ENCODE results near the gene SRP54. TPM values are rescaled to one million over a fixed set of nuclear protein-coding genes. Genes with fewer than 3 reads are reported as not detected.
"Not testable (repeated sequence)": the region's sequence is repeated elsewhere in the genome, so short reads cannot be mapped to it uniquely, and the experiment has no call there.

The SRP54 gene
- total RNA-seq, 4 donors from 2014 or later: 31.2 to 52.7 (median 39.3) TPM

DNA sequence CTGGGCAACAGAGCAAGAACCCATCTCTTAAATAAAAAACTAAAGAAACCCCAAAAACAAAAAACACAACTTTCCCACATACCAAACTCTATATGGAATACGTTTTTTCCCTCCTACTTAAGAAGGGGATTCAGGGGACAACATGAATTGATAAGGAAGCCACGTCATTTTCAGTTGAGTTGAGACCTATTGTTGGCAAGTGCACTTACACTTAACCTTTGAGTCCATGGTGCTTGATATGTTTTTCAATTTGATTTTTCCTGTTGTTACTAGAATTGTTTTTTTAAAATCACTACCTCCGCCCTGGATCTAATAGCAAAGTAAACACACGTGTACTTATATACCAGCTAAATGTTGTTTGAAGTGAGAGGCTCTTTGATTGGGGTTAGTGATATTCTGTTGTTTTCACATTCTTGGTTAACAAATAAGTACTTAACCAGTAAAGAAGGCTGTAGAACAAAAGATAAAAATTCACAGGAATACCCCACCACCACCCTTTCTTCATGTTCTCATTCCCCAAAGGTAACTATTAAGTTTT is 65.3 kb downstream of the SRP54 start:
- Histone ChIP-seq H3K4me1 (peaks cover 32 to 54% (median 35%) of the 10 kb centered on the region in 4 donors), H3K36me3 (peaks cover 0 to 31% (median 12%) of the 10 kb centered on the region in 4 donors), H3K9me3 (no peaks in the 10 kb centered on the region), H3K4me3 (no peak overlapping the region), H3K27ac (replicated peaks in 1 of 4) (no peak overlapping the region), H3K27me3 (no peaks in the 10 kb centered on the region)
- 75% methylated on average over 4 of the region's 4 CpGs for WGBS
- TF ChIP-seq, protein P1, sequence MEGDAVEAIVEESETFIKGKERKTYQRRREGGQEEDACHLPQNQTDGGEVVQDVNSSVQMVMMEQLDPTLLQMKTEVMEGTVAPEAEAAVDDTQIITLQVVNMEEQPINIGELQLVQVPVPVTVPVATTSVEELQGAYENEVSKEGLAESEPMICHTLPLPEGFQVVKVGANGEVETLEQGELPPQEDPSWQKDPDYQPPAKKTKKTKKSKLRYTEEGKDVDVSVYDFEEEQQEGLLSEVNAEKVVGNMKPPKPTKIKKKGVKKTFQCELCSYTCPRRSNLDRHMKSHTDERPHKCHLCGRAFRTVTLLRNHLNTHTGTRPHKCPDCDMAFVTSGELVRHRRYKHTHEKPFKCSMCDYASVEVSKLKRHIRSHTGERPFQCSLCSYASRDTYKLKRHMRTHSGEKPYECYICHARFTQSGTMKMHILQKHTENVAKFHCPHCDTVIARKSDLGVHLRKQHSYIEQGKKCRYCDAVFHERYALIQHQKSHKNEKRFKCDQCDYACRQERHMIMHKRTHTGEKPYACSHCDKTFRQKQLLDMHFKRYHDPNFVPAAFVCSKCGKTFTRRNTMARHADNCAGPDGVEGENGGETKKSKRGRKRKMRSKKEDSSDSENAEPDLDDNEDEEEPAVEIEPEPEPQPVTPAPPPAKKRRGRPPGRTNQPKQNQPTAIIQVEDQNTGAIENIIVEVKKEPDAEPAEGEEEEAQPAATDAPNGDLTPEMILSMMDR (IDR thresholded peaks at IDR 0.05): no peak
- TF ChIP-seq POLR2A (IDR thresholded peaks at IDR 0.05; ENCODE audit: low read depth): no peak
- no peak for TF ChIP-seq EP300 (IDR thresholded peaks at IDR 0.05)
- TF ChIP-seq POLR2AphosphoS5 (IDR thresholded peaks at IDR 0.05): no peak
- DNase-seq (ENCODE audit: extremely low spot score): no peak
- intact Hi-C loops (cut with DNase I): loop anchor here (2.0 to 10.0 kb wide), 3 partner anchors 66 to 377 kb away; partner anchors contain the start of genes BAZ1A and SRP54

DNA sequence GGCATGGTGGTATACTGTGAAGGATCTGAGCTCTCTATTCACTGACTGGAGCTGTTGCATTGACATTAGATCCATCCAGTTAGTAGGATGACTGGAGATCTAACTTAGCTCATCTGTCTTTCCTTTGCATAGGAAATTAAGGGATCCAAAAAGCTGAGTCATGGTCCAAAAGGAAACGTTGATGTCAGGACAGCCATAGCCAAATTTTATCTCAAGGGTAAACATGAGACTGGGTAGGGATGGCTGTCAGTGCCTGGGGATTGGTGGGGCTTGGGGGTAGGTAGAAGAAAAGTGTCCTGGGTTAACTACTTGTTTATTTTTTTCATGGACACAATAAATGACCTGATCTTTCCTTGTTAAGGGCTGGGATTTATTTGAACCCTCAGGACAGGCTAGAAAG is 67.9 kb downstream of the SRP54 start:
- H3K27ac ChIP-seq (replicated peaks in 1 of 4): peak overlapping the region in 3 of 4 donors; percentile 4 to 48 (median 38)
- no peaks in the 10 kb centered on the region for H3K27me3 ChIP-seq
- TF ChIP-seq, protein P1 (IDR thresholded peaks at IDR 0.05): no peak
- TF ChIP-seq POLR2AphosphoS5 (IDR thresholded peaks at IDR 0.05): peak in 1 of 2 donors; percentile 12
- TF ChIP-seq EP300 (IDR thresholded peaks at IDR 0.05): no peak
- H3K9me3 ChIP-seq: no peaks in the 10 kb centered on the region
- WGBS: 0% methylated on average over 1 of the region's 1 CpG
- intact Hi-C loops (cut with DNase I): loop anchor here (5.0 kb wide), 1 partner anchor 72 kb away; the partner anchor contains the start of genes PPP2R3C and PRORP
- DNase-seq (ENCODE audit: extremely low spot score): no peak
- H3K36me3 ChIP-seq: peaks cover 6 to 56% (median 30%) of the 10 kb centered on the region in 4 donors
- no peak overlapping the region for H3K4me3 ChIP-seq
- peaks cover 26 to 47% (median 32%) of the 10 kb centered on the region in 4 donors for H3K4me1 ChIP-seq

DNA sequence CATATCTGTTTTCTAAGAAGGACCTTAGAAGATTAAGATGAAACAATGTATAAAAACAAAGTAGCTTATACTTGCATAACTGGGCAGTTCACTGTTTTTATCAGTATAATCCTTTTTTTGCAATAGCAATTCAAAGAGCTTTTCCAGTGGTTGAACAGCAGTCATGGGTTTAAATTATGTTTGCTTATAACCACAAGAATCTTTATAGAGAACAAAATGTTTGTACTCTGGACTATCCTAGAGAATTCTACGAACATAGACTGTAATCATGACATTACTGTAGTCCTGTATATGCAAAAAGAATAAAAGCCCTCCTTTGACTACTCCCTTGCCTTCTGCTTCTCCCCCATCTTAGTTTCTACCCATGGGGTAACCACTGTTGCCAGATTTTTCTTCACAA is 69.0 kb downstream of the SRP54 start:
- intact Hi-C loops (cut with DNase I): loop anchor here (5.0 kb wide), 1 partner anchor 71 kb away; the partner anchor contains the start of genes PPP2R3C and PRORP

DNA sequence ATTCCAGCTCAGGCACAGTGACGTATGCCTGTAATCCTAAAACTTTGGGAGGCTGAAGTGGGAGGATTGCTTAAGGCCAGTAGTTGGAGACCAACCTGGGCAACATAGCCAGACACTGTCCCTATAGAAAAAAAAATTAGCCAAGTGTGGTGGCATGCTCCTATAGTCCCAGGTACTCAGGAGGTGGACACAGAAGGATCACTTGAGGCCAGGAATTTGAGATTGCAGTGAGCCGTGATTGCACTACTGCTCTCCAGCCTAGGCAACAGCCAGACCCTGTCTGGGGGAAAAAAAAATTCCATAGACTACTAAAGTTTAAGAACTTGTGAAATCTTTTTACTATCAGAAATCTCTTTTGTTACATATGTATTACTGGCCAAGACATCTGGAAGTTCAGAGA is 69.8 kb downstream of the SRP54 start:
- H3K27ac ChIP-seq (replicated peaks in 1 of 4): no peak overlapping the region
- no peak for DNase-seq (ENCODE audit: extremely low spot score)
- intact Hi-C loops (cut with DNase I): loop anchor here (5.0 kb wide), 1 partner anchor 70 kb away; the partner anchor contains the start of genes PPP2R3C and PRORP
- no peaks in the 10 kb centered on the region for H3K9me3 ChIP-seq
- H3K27me3 ChIP-seq: no peaks in the 10 kb centered on the region
- H3K4me1 ChIP-seq: peaks cover 22 to 37% (median 24%) of the 10 kb centered on the region in 4 donors
- peaks cover 10 to 75% (median 40%) of the 10 kb centered on the region in 4 donors for H3K36me3 ChIP-seq
- 96% methylated on average over 2 of the region's 2 CpGs for WGBS
- TF ChIP-seq, protein P1 (IDR thresholded peaks at IDR 0.05): no peak
- TF ChIP-seq POLR2AphosphoS5 (IDR thresholded peaks at IDR 0.05) (no peak), POLR2A (IDR thresholded peaks at IDR 0.05; ENCODE audit: low read depth) (no peak), EP300 (IDR thresholded peaks at IDR 0.05) (no peak)
- H3K4me3 ChIP-seq: no peak overlapping the region

More for the DNA sequence above, 69.0 kb downstream of the SRP54 start:
- no peak for DNase-seq (ENCODE audit: extremely low spot score)
- H3K4me3 ChIP-seq: no peak overlapping the region
- no peaks in the 10 kb centered on the region for H3K27me3 ChIP-seq
- H3K36me3 ChIP-seq: peaks cover 10 to 66% (median 33%) of the 10 kb centered on the region in 4 donors
- WGBS: 90% methylated on average over 1 of the region's 1 CpG
- TF ChIP-seq POLR2A (IDR thresholded peaks at IDR 0.05; ENCODE audit: low read depth) (no peak), POLR2AphosphoS5 (IDR thresholded peaks at IDR 0.05) (no peak), EP300 (IDR thresholded peaks at IDR 0.05) (no peak)
- TF ChIP-seq, protein P1 (IDR thresholded peaks at IDR 0.05): no peak
- no peaks in the 10 kb centered on the region for H3K9me3 ChIP-seq
- no peak overlapping the region for H3K27ac ChIP-seq (replicated peaks in 1 of 4)
- H3K4me1 ChIP-seq: peaks cover 26 to 45% (median 32%) of the 10 kb centered on the region in 4 donors

DNA sequence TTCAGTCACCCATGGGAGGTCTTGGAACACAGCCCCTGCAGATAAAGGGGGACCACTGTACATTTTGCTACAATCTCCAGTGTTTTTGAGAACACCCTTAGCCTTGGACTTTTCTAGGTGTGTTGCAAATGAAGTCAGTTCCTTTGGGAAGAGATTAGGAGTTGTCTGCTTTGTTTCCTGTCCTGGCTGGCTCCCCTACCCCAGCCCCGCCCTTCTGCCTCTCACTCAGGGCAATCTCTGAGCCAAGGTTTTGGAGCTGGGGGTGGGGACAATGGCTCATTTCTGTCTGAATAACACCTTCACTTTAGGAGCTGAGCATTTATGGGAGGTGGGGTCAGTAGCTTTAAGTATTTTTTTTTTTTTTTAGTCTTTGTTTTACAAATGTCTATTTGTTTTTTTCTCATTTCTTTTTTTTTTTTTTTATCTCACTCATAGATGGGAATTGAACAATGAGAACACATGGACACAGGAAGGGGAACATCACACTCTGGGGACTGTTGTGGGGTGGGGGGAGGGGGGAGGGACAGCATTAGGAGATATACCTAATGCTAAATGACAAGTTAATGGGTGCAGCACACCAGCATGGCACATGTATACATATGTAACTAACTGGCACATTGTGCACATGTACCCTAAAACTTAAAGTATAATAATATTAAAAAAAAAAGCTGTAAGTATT is 78.5 kb downstream of the SRP54 start:
- H3K27ac ChIP-seq (replicated peaks in 1 of 4); H3K27me3 ChIP-seq; intact Hi-C loops (cut with DNase I); H3K4me3 ChIP-seq; DNase-seq (ENCODE audit: extremely low spot score); H3K9me3 ChIP-seq; H3K4me1 ChIP-seq: not testable (repeated sequence)
- WGBS: 88% methylated on average over 1 of the region's 1 CpG
- peaks cover 12 to 61% (median 37%) of the 10 kb centered on the region in 4 donors for H3K36me3 ChIP-seq

DNA sequence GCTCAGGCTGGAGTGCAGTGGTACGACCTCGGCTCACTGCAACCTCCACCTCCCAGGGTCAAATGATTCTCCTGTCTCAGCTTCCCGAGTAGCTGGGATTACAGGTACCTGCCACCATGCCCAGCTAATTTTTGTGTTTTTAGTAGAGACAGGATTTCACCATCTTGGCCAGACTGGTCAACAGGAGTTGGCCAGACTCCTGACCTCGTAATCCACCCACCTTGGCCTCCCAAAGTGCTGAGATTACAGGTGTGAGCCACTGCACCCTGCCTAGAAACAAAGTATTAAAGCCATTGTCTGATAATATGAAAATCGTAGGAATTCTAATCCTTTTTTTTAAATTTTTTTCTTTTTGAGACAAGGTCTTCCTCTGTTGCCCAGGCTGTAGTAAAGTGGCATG is 82.9 kb downstream of the SRP54 start:
- WGBS: 98% methylated on average over 5 of the region's 5 CpGs
- DNase-seq (ENCODE audit: extremely low spot score); H3K4me3 ChIP-seq; H3K4me1 ChIP-seq; intact Hi-C loops (cut with DNase I); H3K27me3 ChIP-seq; H3K9me3 ChIP-seq; H3K27ac ChIP-seq (replicated peaks in 1 of 4): not testable (repeated sequence)
- peaks cover 0 to 62% (median 36%) of the 10 kb centered on the region in 4 donors for H3K36me3 ChIP-seq

Data from esophagus muscularis mucosa (tissue), 4 donors.